CD4-positive, alpha-beta T cell (primary cell): ENCODE data around the gene CYP11A1. TPM values are rescaled to one million over a fixed set of nuclear protein-coding genes. Genes with fewer than 3 reads are reported as not detected.

Source experiments
- ATAC-seq: fragments of 200-7000 bp; cut with Tn5 transposase; one replicate; pipeline ENCODE4 v1.10.0; 2022; ENCODE audit warnings: mild to moderate bottlenecking; ENCODE audit not compliant: poor library complexity
- CTCF ChIA-PET: fragments of 350-600 bp; sonication (Branson Sonifier 250); formaldehyde crosslinking; loops from one replicate; lab custom pipeline; 2021; ENCODE audit warnings: antibody characterized with exemption, inconsistent platforms; lab: Charles Lee
- POLR2A ChIA-PET: fragments of 350-600 bp; sonication (Branson Sonifier 250); formaldehyde crosslinking; loops from one replicate; lab custom pipeline; 2021; ENCODE audit warnings: antibody characterized with exemption, inconsistent platforms; lab: Charles Lee
- DNase-seq, 14 experiments: peaks; one replicate each; pipeline ENCODE4 v3.0.0-alpha.2; 2013 to 2020; ENCODE audit warnings: mixed read lengths in 2 of 14
- H3K27ac ChIP-seq, 2 donors: one replicate each; pipeline versions ENCODE4 v1.5.1 to v1.7.0; 2013; ENCODE audit warnings: low read length in 2 of 2, low read depth in 1 of 2, mild to moderate bottlenecking in 1 of 2
- H3K27me3 ChIP-seq, 2 experiments: 1 replicate in 1 of 2; 2 replicates in 1 of 2; pipeline versions ENCODE4 v1.6.1 to v1.7.0; 2013; ENCODE audit warnings: low read length in 2 of 2, control low read depth in 1 of 2, mild to moderate bottlenecking in 1 of 2, moderate library complexity in 1 of 2; ENCODE audit not compliant: insufficient read depth in 2 of 2, control insufficient read depth in 1 of 2
- H3K36me3 ChIP-seq: one replicate; pipeline ENCODE4 v1.6.1; 2013; ENCODE audit warnings: low read length, control low read depth; ENCODE audit not compliant: insufficient read depth
- H3K4me1 ChIP-seq: one replicate; pipeline ENCODE4 v1.6.1; 2013; ENCODE audit warnings: low read length, control low read depth; ENCODE audit not compliant: insufficient read depth
- H3K4me3 ChIP-seq: one replicate; pipeline ENCODE4 v1.5.1; 2013; ENCODE audit warnings: mild to moderate bottlenecking, low read length, moderate library complexity
- H3K9me3 ChIP-seq, 2 experiments: 1 replicate in 1 of 2; 2 replicates in 1 of 2; pipeline versions ENCODE4 v1.6.1 to v1.7.0; 2013; ENCODE audit warnings: low read length in 2 of 2, mild to moderate bottlenecking in 2 of 2, control low read depth in 1 of 2, moderate library complexity in 1 of 2; ENCODE audit not compliant: control insufficient read depth in 1 of 2, insufficient read depth in 1 of 2
- H3K27ac Mint-ChIP-seq: one replicate; pipeline ENCODE4 v1.8.0; 2020; ENCODE audit warnings: mixed read lengths
- H3K27me3 Mint-ChIP-seq: one replicate; pipeline ENCODE4 v1.8.0; 2021; ENCODE audit warnings: mixed read lengths
- H3K36me3 Mint-ChIP-seq: one replicate; pipeline ENCODE4 v1.8.0; 2021; ENCODE audit warnings: low read depth, mixed read lengths
- H3K4me1 Mint-ChIP-seq: one replicate; pipeline ENCODE4 v1.8.0; 2021; ENCODE audit warnings: low read depth, mixed read lengths
- H3K4me3 Mint-ChIP-seq: one replicate; pipeline ENCODE4 v1.8.0; 2020; ENCODE audit warnings: mild to moderate bottlenecking, mixed read lengths
- H3K9me3 Mint-ChIP-seq: one replicate; pipeline ENCODE4 v1.8.0; 2020; ENCODE audit warnings: mixed read lengths
- CTCF ChIP-seq: fragments of 200-600 bp; IDR thresholded peaks from one replicate; pipeline ENCODE4 v1.8.0; 2022; ENCODE audit warnings: antibody characterized with exemption, mild to moderate bottlenecking
- intact Hi-C, 2 experiments: fragments of 100-400 bp; cut with DNase I in 1 of 2; cut with micrococcal nuclease in 1 of 2; formaldehyde crosslinking; loops; one replicate each; pipeline versions ENCODE4 v1.15.1 to v1.9.0; 2023 to 2025; cut with DNase I, micrococcal nuclease
- total RNA-seq, 174 experiments: library from RNA in 2 of 174; stranded (reverse) in 2 of 174; gene quantifications; one replicate each; pipeline ENCODE4 v1.2.3 and lab custom pipeline; 2021 to 2026

The CYP11A1 gene
- total RNA-seq, 2 experiments from 2014 or later: not detected

- H3K4me3 Mint-ChIP-seq: no peak overlapping the region
- Histone ChIP-seq H3K4me3 (no peak overlapping the region), H3K27me3 (no peaks in the 10 kb centered on the region), H3K36me3 (no peaks in the 10 kb centered on the region), H3K4me1 (peaks cover 22% of the 10 kb centered on the region), H3K9me3 (no peaks in the 10 kb centered on the region), H3K27ac (no peak overlapping the region)
- CTCF ChIA-PET: no interaction called here
- peaks cover 18% of the 10 kb centered on the region for H3K4me1 Mint-ChIP-seq
- POLR2A ChIA-PET: no interaction called here
- intact Hi-C loops: no loop called here
- no peaks in the 10 kb centered on the region for H3K36me3 Mint-ChIP-seq
- H3K27ac Mint-ChIP-seq: no peak overlapping the region
- no peaks in the 10 kb centered on the region for H3K9me3 Mint-ChIP-seq
- TF ChIP-seq CTCF: no peak
- ATAC-seq (no peak), DNase-seq (no peak)
- no peaks in the 10 kb centered on the region for H3K27me3 Mint-ChIP-seq
These were observed 21.0 kb upstream of the CYP11A1 start for GRCh38 chr15:74388363-74388951.

GRCh38 chr15:74387621-74388362, 20.3 kb upstream of the CYP11A1 start:
- no peak for DNase-seq
- Histone ChIP-seq H3K27me3 (no peaks in the 10 kb centered on the region), H3K4me3 (no peak overlapping the region), H3K36me3 (no peaks in the 10 kb centered on the region), H3K27ac (no peak overlapping the region), H3K4me1 (peaks cover 29% of the 10 kb centered on the region), H3K9me3 (no peaks in the 10 kb centered on the region)
- POLR2A ChIA-PET: no interaction called here
- H3K4me1 Mint-ChIP-seq: peaks cover 19% of the 10 kb centered on the region
- H3K4me3 Mint-ChIP-seq: no peak overlapping the region
- ATAC-seq: no peak
- no peaks in the 10 kb centered on the region for H3K9me3 Mint-ChIP-seq
- CTCF ChIA-PET: no interaction called here
- no peak overlapping the region for H3K27ac Mint-ChIP-seq
- no peak for TF ChIP-seq CTCF
- no peaks in the 10 kb centered on the region for H3K36me3 Mint-ChIP-seq
- intact Hi-C loops: no loop called here
- no peaks in the 10 kb centered on the region for H3K27me3 Mint-ChIP-seq

GRCh38 chr15:74387141-74387541, 19.7 kb upstream of the CYP11A1 start:
- H3K4me1 ChIP-seq: peaks cover 36% of the 10 kb centered on the region
- H3K4me3 ChIP-seq: no peak overlapping the region
- ATAC-seq: no peak
- CTCF ChIA-PET: no interaction called here
- H3K27me3 ChIP-seq: no peaks in the 10 kb centered on the region
- no peak for DNase-seq
- H3K4me1 Mint-ChIP-seq: peaks cover 19% of the 10 kb centered on the region
- H3K27ac Mint-ChIP-seq: no peak overlapping the region
- H3K9me3 Mint-ChIP-seq: no peaks in the 10 kb centered on the region
- no peak overlapping the region for H3K4me3 Mint-ChIP-seq
- TF ChIP-seq CTCF: no peak
- POLR2A ChIA-PET: no interaction called here
- intact Hi-C loops: no loop called here
- no peak overlapping the region for H3K27ac ChIP-seq
- H3K27me3 Mint-ChIP-seq: no peaks in the 10 kb centered on the region
- H3K36me3 Mint-ChIP-seq: no peaks in the 10 kb centered on the region
- H3K36me3 ChIP-seq: no peaks in the 10 kb centered on the region
- H3K9me3 ChIP-seq: no peaks in the 10 kb centered on the region
